ELR (cell line): ENCODE measurements around the gene GLCE.
"Not testable (repeated sequence)": the region's sequence is repeated elsewhere in the genome, so short reads cannot be mapped to it uniquely, and the experiment has no call there.

Source experiments
- DNase-seq: peaks from one replicate; pipeline ENCODE4 v3.0.0-alpha.2; 2015; ENCODE audit warnings: low read depth

The GLCE gene

DNA sequence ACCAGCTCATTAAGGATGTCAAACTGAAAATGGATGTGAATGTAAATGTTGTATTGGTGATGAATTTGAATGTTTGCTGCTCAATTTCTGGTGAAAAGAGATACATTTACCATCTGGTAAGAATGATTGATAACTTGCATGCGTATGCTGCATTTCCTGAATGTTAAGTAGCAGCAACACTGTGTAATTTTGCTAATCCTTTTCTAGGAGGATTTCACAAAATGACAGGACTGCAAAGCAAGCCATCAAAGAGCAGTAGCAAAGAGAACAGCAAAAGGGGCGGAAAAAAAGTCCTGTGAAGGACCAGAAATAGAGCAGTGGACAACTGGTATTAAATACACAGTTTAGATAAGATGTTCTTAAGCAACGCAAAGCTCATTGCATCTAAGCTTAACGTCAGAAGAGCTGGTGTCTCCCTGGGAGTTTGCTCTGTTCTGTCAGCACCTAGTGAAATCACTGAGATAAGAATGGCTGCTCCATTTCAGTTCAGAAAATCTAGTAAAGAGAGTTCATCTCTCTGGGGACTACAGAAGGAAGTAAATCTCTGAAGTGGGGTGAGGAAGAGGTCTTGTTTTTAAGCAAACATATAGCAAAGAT, 114.7 kb downstream of the GLCE start:
- DNase-seq: no peak

- no peak for DNase-seq
These were observed 115.6 kb downstream of the GLCE start for GRCh38 chr15:69275933-69276560.

DNA sequence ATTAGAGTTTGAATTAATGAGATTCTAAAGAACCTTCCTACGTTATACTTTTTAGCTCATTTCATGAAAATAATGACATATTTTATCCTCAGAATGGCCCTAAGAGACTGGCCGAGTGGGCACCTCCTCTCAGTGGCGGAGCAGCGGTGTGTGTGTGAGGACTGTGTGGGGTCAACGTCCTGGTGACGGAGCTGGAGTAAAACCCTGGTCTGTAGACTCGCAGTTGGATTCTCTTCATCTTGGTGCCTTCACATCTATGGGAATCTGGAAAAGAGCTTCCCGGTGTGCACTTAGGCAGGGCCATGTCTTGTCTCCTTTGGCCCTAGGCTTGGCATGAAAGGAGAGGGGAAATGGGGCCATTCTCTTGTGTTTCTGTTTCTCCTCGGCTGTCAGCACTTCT, 116.9 kb downstream of the GLCE start:
- DNase-seq: no peak

GRCh38 chr15:69279636-69280035, 119.2 kb downstream of the GLCE start:
- DNase-seq: no peak

GRCh38 chr15:69280783-69281182, 120.3 kb downstream of the GLCE start:
- no peak for DNase-seq

- DNase-seq: no peak
These were observed 121.8 kb downstream of the GLCE start for GRCh38 chr15:69282104-69282743.

DNA sequence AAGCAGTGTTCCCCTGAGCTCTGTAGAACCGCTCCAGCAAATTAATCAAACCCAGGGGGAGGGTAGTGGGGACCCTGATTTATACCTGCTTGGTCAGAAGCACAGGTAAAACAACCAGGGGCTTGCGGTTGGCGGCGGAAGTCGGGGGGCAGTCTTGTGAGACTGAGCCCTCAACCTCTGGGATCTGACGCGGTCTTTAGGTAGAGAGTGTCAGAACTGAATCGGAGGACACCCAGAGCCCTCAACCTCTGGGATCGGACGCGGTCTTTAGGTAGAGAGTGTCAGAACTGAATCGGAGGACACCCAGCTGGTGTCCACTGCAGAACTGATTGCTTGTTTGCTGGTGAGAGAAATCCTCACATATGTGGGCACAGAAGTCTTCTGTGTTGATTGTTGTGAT, 125.4 kb downstream of the GLCE start:
- DNase-seq: no peak

- no peak for DNase-seq
These were observed 127.6 kb downstream of the GLCE start for GRCh38 chr15:69288011-69288410.

- DNase-seq: no peak
These were observed 128.3 kb downstream of the GLCE start for GRCh38 chr15:69288531-69289341.

DNA sequence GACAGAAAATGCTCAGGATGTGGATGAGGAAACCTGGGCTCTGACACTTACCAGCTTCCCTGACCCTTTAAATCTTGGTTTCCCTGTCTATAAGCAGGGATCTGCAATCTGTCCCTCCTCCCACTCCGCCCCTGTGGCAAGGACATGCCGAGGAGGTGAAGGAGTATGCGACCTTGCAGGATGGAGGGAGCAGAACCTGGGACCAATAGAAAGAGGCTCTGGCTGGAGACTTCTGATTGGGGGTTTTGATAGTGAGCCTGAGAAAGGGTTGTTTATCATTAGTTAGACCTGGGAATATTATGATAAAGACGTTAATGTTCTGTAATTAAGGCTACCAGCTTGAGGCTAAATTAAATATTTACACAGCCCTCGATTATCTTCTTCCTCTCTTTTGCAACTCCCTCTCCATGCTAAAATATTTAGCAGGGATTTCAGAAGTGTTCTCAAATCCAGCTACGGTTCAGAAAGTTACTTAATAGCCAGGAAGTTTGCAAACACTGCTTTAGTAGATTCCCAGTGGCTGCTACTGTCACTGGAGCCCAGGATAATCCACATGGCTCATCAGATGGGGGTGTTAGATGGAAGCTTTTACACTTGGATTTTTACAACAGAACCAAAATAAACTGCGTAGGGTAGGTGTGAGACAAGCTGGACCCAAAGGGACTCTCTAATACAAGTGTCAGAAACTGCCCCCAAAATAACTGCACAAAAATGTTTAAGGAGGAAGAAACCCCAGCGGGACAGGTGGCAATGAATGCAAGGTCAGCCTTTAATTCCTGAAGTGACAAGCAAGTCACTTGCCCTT, 129.1 kb downstream of the GLCE start:
- no peak for DNase-seq

- no peak for DNase-seq
These were observed 130.1 kb downstream of the GLCE start for GRCh38 chr15:69290346-69291164.

DNA sequence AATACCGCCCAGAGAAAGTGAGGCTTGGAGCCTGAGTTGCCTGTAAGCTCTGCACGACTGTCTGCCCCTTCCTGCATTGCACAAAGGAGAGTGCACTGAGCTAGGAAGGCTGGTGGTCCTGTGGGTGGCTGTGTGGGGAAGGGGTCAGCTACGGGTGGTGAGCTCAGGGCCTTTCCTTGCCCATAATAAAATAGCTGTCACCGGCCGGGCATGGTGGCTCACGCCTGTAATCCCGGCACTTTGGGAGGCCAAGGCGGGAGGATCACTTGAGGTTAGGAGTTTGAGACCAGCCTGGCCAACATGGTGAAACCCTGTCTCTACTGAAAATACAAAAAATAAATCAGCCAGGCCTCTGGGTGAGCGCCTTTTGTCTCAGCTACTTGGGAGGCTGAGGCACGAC, 131.2 kb downstream of the GLCE start:
- DNase-seq: not testable (repeated sequence)

DNA sequence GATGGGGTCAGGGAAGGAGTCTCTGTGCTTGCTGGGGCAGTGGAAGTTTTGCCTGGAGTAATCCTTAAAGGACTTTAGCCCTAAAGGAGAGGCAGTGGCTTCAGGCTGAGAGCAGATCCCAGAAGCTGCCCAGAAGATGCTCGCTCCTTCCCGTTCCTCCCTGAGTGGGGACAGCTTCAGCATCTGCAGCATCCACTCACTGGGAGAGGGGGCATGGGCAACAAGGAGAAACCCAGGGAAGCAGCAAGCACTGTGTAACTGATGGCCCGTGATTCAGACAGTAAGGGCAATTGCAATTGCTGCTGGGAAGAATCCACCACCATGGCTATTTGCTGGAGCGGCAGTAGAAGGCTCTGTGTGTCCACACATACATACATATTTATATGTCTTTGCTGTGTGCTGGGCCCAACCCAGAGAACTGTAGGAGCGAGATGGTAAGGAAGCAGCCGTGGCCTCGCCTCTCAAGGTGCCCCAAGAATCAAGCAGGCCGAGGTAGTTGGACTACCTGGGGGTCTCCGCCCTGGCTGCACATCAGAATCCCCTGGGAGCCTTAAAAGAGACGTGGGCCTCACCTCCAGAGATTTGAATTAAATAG, 132.5 kb downstream of the GLCE start:
- DNase-seq: no peak

DNA sequence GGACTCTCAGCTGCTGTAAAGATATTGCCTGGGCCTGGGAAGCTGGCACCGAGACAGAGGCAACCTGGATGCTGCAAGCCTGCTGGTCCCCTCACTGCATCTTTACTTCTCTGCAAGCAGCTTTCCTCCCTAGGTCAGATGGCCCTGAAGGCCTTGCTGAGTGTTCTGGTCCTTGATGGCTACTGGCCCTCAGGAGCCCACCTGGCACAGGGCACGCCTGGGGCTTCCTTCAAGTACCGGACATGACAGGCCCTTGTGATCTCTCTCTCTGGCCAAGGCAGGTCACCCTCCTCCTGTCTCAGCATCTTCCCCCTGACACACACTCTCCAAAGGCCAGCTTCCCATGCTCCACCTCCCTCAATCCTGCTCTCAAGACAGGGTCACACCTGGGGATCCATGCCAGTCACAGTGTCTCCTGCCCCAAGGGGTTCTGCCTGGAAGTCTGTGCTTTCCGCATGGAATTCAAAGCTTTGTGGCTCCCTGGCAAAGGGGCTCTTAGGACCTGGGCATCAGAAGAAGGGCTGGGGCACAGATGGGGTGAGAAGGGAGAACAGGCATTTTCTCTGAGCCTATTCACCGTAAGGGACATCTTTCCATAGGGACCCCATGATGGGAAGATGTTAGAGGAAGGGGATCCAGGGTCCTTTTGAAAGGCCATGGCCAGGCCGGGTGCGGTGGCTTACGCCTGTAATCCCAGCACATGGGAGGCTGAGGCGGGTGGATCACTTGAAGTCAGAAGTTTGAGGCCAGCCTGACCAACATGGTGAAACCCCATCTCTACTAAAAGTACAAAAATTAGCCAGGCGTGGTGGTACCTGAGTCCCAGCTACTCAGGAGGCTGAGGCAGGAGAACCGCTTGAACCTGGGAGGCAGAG, 133.5 kb downstream of the GLCE start:
- DNase-seq: no peak

- DNase-seq: no peak
These were observed 136.2 kb downstream of the GLCE start for GRCh38 chr15:69296606-69297005.

GRCh38 chr15:69297642-69298353, 137.4 kb downstream of the GLCE start:
- no peak for DNase-seq

GRCh38 chr15:69298354-69298696, 137.9 kb downstream of the GLCE start:
- DNase-seq: no peak

DNA sequence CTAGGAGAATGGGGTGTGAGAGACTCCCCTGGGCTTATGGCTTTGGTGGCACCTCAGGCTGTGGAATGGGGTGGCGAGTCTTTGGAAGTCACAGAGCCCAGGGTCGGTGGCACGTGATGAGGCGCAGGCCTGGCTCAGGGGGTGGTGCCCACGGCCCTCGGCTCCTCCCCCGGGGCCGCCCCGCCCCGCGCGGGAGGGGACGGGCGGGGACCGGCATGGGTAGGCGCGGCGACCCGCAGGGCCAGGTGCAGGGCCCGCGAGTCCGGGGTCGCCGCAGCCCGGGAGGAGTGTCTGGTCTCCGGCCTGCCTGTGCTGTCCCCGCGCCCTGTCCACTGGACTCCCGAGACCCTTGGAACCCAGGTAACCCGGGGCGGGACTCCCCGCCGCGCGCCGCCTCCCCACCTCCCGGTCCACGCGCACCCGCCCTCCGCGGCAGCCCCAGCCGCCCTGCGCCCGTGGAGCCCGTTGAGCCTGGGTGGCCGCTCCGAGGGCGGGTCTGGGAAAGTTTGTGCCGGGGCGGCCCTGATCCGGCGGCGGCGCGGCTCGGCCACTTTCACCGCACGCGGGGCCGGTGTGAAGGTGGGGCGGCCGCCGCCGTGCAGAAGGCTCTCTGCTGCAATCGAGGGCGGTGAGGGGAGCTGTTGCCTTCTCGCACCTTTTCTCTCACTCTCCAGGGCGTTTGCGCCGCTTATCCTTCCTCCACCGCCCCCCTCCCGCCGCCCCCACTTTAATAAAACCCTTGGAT, 138.4 kb downstream of the GLCE start, which contains the start of gene PAQR5:
PAQR5 (plus strand) TSS at position 216 of the 745 bp plus-strand sequence. CDS start 61,169 bp downstream, outside the sequence.
- peak; percentile 43 for DNase-seq
